Upper lobe of left lung (tissue), 6 donors: ENCODE results near the gene EMD. TPM values are rescaled to one million over a fixed set of nuclear protein-coding genes. Genes with fewer than 3 reads are reported as not detected.

Source experiments
- ATAC-seq, 2 donors: fragments of 200-7000 bp; cut with Tn5 transposase; one replicate each; pipeline ENCODE4 v1.9.1; 2022; ENCODE audit warnings: mild to moderate bottlenecking in 2 of 2, moderate library complexity in 2 of 2; ENCODE audit not compliant: low FRiP score in 2 of 2
- DNase-seq, 2 donors: peaks; one replicate each; pipeline ENCODE4 v3.0.0-alpha.2; 2019 to 2020
- H3K27ac ChIP-seq, 4 donors: fragments of 200-600 bp; sonication (generic); one replicate each; pipeline ENCODE4 v1.5.1; 2016 to 2019
- H3K27me3 ChIP-seq, 4 donors: fragments of 200-600 bp; sonication (generic); one replicate each; pipeline ENCODE4 v1.5.1; 2017 to 2019
- H3K36me3 ChIP-seq, 4 donors: fragments of 200-600 bp; sonication (generic); one replicate each; pipeline ENCODE4 v1.5.1; 2016 to 2019
- H3K4me1 ChIP-seq, 4 donors: fragments of 200-600 bp; sonication (generic); one replicate each; pipeline ENCODE4 v1.5.1; 2018 to 2019
- H3K4me3 ChIP-seq, 4 donors: fragments of 200-600 bp; sonication (generic); one replicate each; pipeline ENCODE4 v1.5.1; 2017 to 2019; ENCODE audit warnings: mild to moderate bottlenecking in 2 of 4, moderate library complexity in 1 of 4
- H3K9me3 ChIP-seq, 4 donors: fragments of 200-600 bp; sonication (generic); one replicate each; pipeline ENCODE4 v1.5.1; 2018 to 2019
- CTCF ChIP-seq, 6 experiments: fragments of 450-650 bp in 4 of 6; fragments of 200-600 bp in 2 of 6; sonication (generic) in 2 of 6; IDR thresholded peaks; one replicate each; pipeline ENCODE4 v1.5.1; 2016 to 2019; ENCODE audit warnings: antibody characterized with exemption in 6 of 6
- EP300 ChIP-seq, 4 donors: sonication (generic); formaldehyde crosslinking; IDR thresholded peaks; one replicate each; pipeline ENCODE4 v1.5.1; 2017; ENCODE audit warnings: antibody characterized with exemption in 4 of 4, control low read depth in 2 of 4
- POLR2A ChIP-seq, 4 donors: fragments of 450-650 bp; IDR thresholded peaks; one replicate each; pipeline ENCODE4 v1.5.1; 2016 to 2017; ENCODE audit warnings: antibody characterized with exemption in 4 of 4, mild to moderate bottlenecking in 2 of 4
- POLR2AphosphoS5 ChIP-seq, 2 donors: sonication (generic); formaldehyde crosslinking; IDR thresholded peaks; one replicate each; pipeline ENCODE4 v1.5.1; 2017; ENCODE audit warnings: antibody characterized with exemption in 2 of 2
- WGBS, 2 donors: methylation state at CpG; one replicate each; pipeline ENCODE4 v1.1.5; 2017 to 2018; 5-methylcytosine and 5-hydroxymethylcytosine counted together
- total RNA-seq, 6 donors: library from RNA; depleted of rRNA in 4 of 6; stranded (reverse); fragments of >200 nt in 4 of 6; gene quantifications; one replicate each; pipeline versions ENCODE4 v1.1.0 to v1.2.1, GENCODE V29; 2016 to 2021
- donor health status: DM: no; HTN: no; CAD: no; lungs with moderate emphysema.
- donor health status: DM: no; HTN: yes; CAD: no; lungs with severe emphysema.

Gene EMD
- total RNA-seq, 6 donors from 2014 or later: 42.3 to 60.8 (median 53.6) TPM

GRCh38 chrX:154370300-154371016 lies 8.6 kb upstream of the EMD start:
- peaks cover 0 to 11% (median 0%) of the 10 kb centered on the region in 4 donors for H3K9me3 ChIP-seq
- H3K36me3 ChIP-seq: peaks cover 0 to 28% (median 22%) of the 10 kb centered on the region in 4 donors
- H3K27me3 ChIP-seq: peaks cover 0 to 5% (median 0%) of the 10 kb centered on the region in 4 donors
- WGBS, 2 donors: 53% methylated on average over 48 of the region's 63 CpGs; no CpG with 5 or more reads in 1 of the 2 donors
- ATAC-seq (no peak), DNase-seq (peak in 1 of 2 donors; percentile 88)
- peak overlapping the region; percentile 66 to 88 (median 78) for H3K4me3 ChIP-seq
- TF ChIP-seq POLR2AphosphoS5 (IDR thresholded peaks at IDR 0.05): no peak
- TF ChIP-seq CTCF (IDR thresholded peaks at IDR 0.05): peak in 1 of 6 experiments; percentile 10
- peak overlapping the region; percentile 82 to 95 (median 88) for H3K27ac ChIP-seq
- H3K4me1 ChIP-seq: peaks cover 27 to 67% (median 33%) of the 10 kb centered on the region in 4 donors

- Histone ChIP-seq H3K4me3 (peak overlapping the region; percentile 66 to 88 (median 78)), H3K9me3 (peaks cover 0 to 11% (median 0%) of the 10 kb centered on the region in 4 donors), H3K27ac (peak overlapping the region; percentile 82 to 95 (median 88)), H3K36me3 (peaks cover 0 to 21% (median 16%) of the 10 kb centered on the region in 4 donors), H3K4me1 (peaks cover 27 to 67% (median 33%) of the 10 kb centered on the region in 4 donors), H3K27me3 (peaks cover 0 to 5% (median 0%) of the 10 kb centered on the region in 4 donors)
- TF ChIP-seq EP300 (IDR thresholded peaks at IDR 0.05): no peak
- peak in 3 of 4 donors; percentile 90 to 99 (median 94) for TF ChIP-seq POLR2A (IDR thresholded peaks at IDR 0.05)
- TF ChIP-seq CTCF (IDR thresholded peaks at IDR 0.05): peak in 1 of 6 experiments; percentile 25
- TF ChIP-seq POLR2AphosphoS5 (IDR thresholded peaks at IDR 0.05): peak; percentile 92 to 96
- peak; percentile 96 to 97 for DNase-seq
- ATAC-seq: peak; percentile 77 to 81
- WGBS, 2 donors: 49% methylated on average over 74 of the region's 77 CpGs; no CpG with 5 or more reads in 1 of the 2 donors
Observed at GRCh38 chrX:154371017-154371788, 7.9 kb upstream of the EMD start.

GRCh38 chrX:154371789-154372300 lies 7.2 kb upstream of the EMD start:
- H3K36me3 ChIP-seq: peaks cover 0 to 14% (median 9%) of the 10 kb centered on the region in 4 donors

GRCh38 chrX:154372612-154373022 lies 6.5 kb upstream of the EMD start:
- WGBS, 2 donors: 15 to 50% methylated on average over 1 to 5 of the region's 5 CpGs
- H3K4me1 ChIP-seq: peaks cover 25 to 62% (median 30%) of the 10 kb centered on the region in 4 donors

More at GRCh38 chrX:154371789-154372300, 7.2 kb upstream of the EMD start:
- WGBS, 2 donors: 43% methylated on average over 7 of the region's 43 CpGs; no CpG with 5 or more reads in 1 of the 2 donors
- H3K9me3 ChIP-seq: peaks cover 0 to 11% (median 0%) of the 10 kb centered on the region in 4 donors
- peaks cover 26 to 67% (median 31%) of the 10 kb centered on the region in 4 donors for H3K4me1 ChIP-seq
- TF ChIP-seq CTCF (IDR thresholded peaks at IDR 0.05) (no peak), POLR2AphosphoS5 (IDR thresholded peaks at IDR 0.05) (no peak)
- H3K27ac ChIP-seq: peak overlapping the region; percentile 65 to 95 (median 88)
- peaks cover 0 to 5% (median 0%) of the 10 kb centered on the region in 4 donors for H3K27me3 ChIP-seq
- peak in 1 of 2 donors; percentile 88 for DNase-seq
- peak overlapping the region; percentile 48 to 88 (median 78) for H3K4me3 ChIP-seq
- ATAC-seq: no peak

More at GRCh38 chrX:154372612-154373022, 6.5 kb upstream of the EMD start:
- peaks cover 0 to 5% (median 0%) of the 10 kb centered on the region in 4 donors for H3K27me3 ChIP-seq
- no peak for DNase-seq
- peaks cover 0 to 7% (median 2%) of the 10 kb centered on the region in 4 donors for H3K36me3 ChIP-seq
- peak overlapping the region; percentile 20 to 88 (median 78) for H3K4me3 ChIP-seq
- peaks cover 0 to 11% (median 0%) of the 10 kb centered on the region in 4 donors for H3K9me3 ChIP-seq
- no peak for ATAC-seq
- TF ChIP-seq EP300 (IDR thresholded peaks at IDR 0.05): no peak
- no peak for TF ChIP-seq POLR2A (IDR thresholded peaks at IDR 0.05)
- TF ChIP-seq CTCF (IDR thresholded peaks at IDR 0.05): no peak
- no peak for TF ChIP-seq POLR2AphosphoS5 (IDR thresholded peaks at IDR 0.05)
- H3K27ac ChIP-seq: peak overlapping the region in 3 of 4 donors; percentile 65 to 95 (median 89)
